Stimulated activated CD8-positive, alpha-beta memory T cell treated with anti-CD3 and anti-CD28 coated beads, Interleukin-7, amount 100 ng/mL, for 24 hours (primary cell): ENCODE measurements around the gene VDAC2.

Source experiments
- DNase-seq: peaks from one replicate; pipeline ENCODE4 v3.0.0-alpha.2; 2020; ENCODE audit warnings: low read depth

The VDAC2 gene

GRCh38 chr10:75253281-75254220, 43.0 kb downstream of the VDAC2 start:
- no peak for DNase-seq

- no peak for DNase-seq
Measured at GRCh38 chr10:75254739-75255138, 44.1 kb downstream of the VDAC2 start.

- DNase-seq = no peak
Measured at GRCh38 chr10:75260990-75261389, 50.4 kb downstream of the VDAC2 start.

- DNase-seq = no peak
Measured at GRCh38 chr10:75261813-75262705, 51.5 kb downstream of the VDAC2 start.

- DNase-seq = no peak
Measured at GRCh38 chr10:75263806-75264205, 53.2 kb downstream of the VDAC2 start.

GRCh38 chr10:75265856-75266255, 55.3 kb downstream of the VDAC2 start:
- no peak for DNase-seq

- DNase-seq = no peak
Measured at GRCh38 chr10:75266945-75267344, 56.3 kb downstream of the VDAC2 start.

- no peak for DNase-seq
Measured at GRCh38 chr10:75269605-75270004, 59.0 kb downstream of the VDAC2 start.

GRCh38 chr10:75272094-75272493, 61.5 kb downstream of the VDAC2 start:
- no peak for DNase-seq

- DNase-seq = no peak
Measured at GRCh38 chr10:75272896-75273295, 62.3 kb downstream of the VDAC2 start.

GRCh38 chr10:75276069-75276872, 65.7 kb downstream of the VDAC2 start:
- DNase-seq = no peak

GRCh38 chr10:75280236-75280635, 69.6 kb downstream of the VDAC2 start:
- no peak for DNase-seq
